Type B pancreatic cell (in vitro differentiated cells): ENCODE measurements around the gene SLC7A8. TPM values are rescaled to one million over a fixed set of nuclear protein-coding genes. Genes with fewer than 3 reads are reported as not detected.

Experiments
- DNase-seq: peaks from one replicate; pipeline ENCODE4 v3.0.0; 2021; ENCODE audit warnings: mixed read lengths; ENCODE audit not compliant: unreplicated experiment; ENCODE audit errors: extremely low spot score
- H3K27ac Mint-ChIP-seq: 2 replicates; pipeline ENCODE4 v1.8.0; 2021; ENCODE audit warnings: mild to moderate bottlenecking, mixed read lengths
- H3K27me3 Mint-ChIP-seq: 2 replicates; pipeline ENCODE4 v1.8.0; 2021; ENCODE audit warnings: mixed read lengths
- H3K36me3 Mint-ChIP-seq: 2 replicates; pipeline ENCODE4 v1.8.0; 2021; ENCODE audit warnings: mixed read lengths
- H3K4me1 Mint-ChIP-seq: one replicate; pipeline ENCODE4 v1.8.0; 2021; ENCODE audit warnings: mixed read lengths; ENCODE audit not compliant: unreplicated experiment
- H3K4me3 Mint-ChIP-seq: 2 replicates; pipeline ENCODE4 v1.8.0; 2021; ENCODE audit warnings: mild to moderate bottlenecking, mixed read lengths
- H3K9me3 Mint-ChIP-seq: 2 replicates; pipeline ENCODE4 v1.8.0; 2021; ENCODE audit warnings: mixed read lengths
- CTCF ChIP-seq: fragments of 200-600 bp; sonication (generic); conservative IDR thresholded peaks from 2 replicates; pipeline ENCODE4 v1.5.0; 2021; ENCODE audit warnings: antibody characterized with exemption, mild to moderate bottlenecking
- total RNA-seq: library from RNA; stranded (reverse); gene quantifications from 2 replicates; pipeline ENCODE4 v1.2.1, GENCODE V29; 2021; ENCODE audit warnings: low replicate concordance

SLC7A8 gene
- total RNA-seq, 1 donor from 2014 or later = 56.1 TPM

DNA sequence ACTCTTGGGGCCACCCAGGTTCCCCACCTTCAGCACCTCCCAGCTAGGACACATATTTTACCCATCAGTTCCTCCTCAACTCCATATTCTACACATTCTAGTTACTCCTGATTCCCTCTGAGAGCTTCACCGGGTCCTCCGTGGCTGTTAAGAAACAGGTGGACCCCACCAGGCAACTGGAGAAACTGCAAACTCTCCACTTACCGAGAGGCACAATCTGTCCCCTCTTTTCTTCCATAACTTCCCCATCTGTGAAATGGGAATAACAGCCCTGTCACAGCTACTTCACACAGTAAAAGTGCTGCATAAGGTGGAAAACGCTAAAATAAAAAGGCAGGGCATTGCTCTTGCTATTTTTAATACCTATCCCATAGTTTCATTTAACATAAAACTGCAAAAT is 1.5 kb downstream of the SLC7A8 start:
- peaks cover 9% of the 10 kb centered on the region for H3K4me1 Mint-ChIP-seq
- no peak for TF ChIP-seq CTCF
- H3K27ac Mint-ChIP-seq = no peak overlapping the region
- no peaks in the 10 kb centered on the region for H3K9me3 Mint-ChIP-seq
- H3K36me3 Mint-ChIP-seq = peaks cover 3% of the 10 kb centered on the region
- no peaks in the 10 kb centered on the region for H3K27me3 Mint-ChIP-seq
- DNase-seq = no peak
- no peak overlapping the region for H3K4me3 Mint-ChIP-seq

DNA sequence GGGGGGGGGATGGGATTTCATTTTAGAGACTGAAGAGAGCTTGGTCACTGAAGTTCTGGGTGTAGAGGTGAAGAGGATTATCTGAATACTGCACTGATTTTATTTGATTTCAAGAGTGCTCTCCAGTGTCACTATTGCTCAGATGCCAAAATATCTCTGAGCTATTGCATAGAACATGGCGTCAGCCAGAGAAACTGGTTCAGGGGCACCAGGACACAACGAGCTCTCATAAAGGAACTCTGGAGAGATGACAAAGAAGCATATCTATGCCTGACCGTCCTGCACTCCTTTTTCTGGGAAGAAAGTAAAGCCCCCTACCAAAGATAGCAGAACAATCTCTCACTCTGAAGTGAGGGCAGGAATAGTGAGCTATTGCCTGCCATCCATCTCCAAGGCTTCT is 2.0 kb downstream of the SLC7A8 start:
- DNase-seq = no peak
- H3K4me1 Mint-ChIP-seq = peaks cover 9% of the 10 kb centered on the region
- H3K4me3 Mint-ChIP-seq = no peak overlapping the region
- peaks cover 3% of the 10 kb centered on the region for H3K36me3 Mint-ChIP-seq
- H3K27ac Mint-ChIP-seq = no peak overlapping the region
- TF ChIP-seq CTCF = no peak
- H3K9me3 Mint-ChIP-seq = no peaks in the 10 kb centered on the region
- no peaks in the 10 kb centered on the region for H3K27me3 Mint-ChIP-seq

GRCh38 chr14:23177181-23177580 is 6.3 kb downstream of the SLC7A8 start:
- Mint-ChIP-seq H3K27ac (peak overlapping the region; percentile 56), H3K4me1 (peaks cover 26% of the 10 kb centered on the region), H3K36me3 (peaks cover 3% of the 10 kb centered on the region), H3K4me3 (peak overlapping the region; percentile 29), H3K9me3 (no peaks in the 10 kb centered on the region), H3K27me3 (no peaks in the 10 kb centered on the region)
- TF ChIP-seq CTCF = no peak
- DNase-seq = no peak

DNA sequence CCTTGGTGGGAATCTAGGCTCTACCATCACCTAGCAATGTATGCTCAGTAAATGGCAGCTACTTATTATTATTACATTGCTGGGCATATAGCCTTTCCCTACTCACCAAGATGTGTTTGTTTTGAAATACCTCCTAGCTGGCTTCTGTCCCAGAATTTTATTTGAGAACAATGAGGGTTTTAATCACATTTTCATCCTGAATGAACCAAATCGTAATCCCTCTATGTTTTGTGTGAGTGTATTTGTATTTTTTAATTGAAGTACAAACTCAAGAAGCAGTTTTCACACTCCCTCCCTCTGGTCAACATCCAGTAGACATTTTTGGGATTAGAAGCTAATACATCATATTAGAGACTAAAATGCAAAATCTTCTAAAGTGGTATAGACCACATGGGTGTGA is 7.6 kb downstream of the SLC7A8 start:
- peaks cover 32% of the 10 kb centered on the region for H3K4me1 Mint-ChIP-seq

GRCh38 chr14:23174296-23175184 is 8.9 kb downstream of the SLC7A8 start:
- TF ChIP-seq CTCF = no peak
- peaks cover 7% of the 10 kb centered on the region for H3K36me3 Mint-ChIP-seq
- no peak overlapping the region for H3K4me3 Mint-ChIP-seq
- H3K4me1 Mint-ChIP-seq = peaks cover 34% of the 10 kb centered on the region
- H3K27ac Mint-ChIP-seq = no peak overlapping the region
- H3K27me3 Mint-ChIP-seq = no peaks in the 10 kb centered on the region
- no peak for DNase-seq
- peaks cover 5% of the 10 kb centered on the region for H3K9me3 Mint-ChIP-seq

More for the DNA sequence above, 7.6 kb downstream of the SLC7A8 start:
- no peak for DNase-seq
- TF ChIP-seq CTCF = no peak
- Mint-ChIP-seq H3K27ac (no peak overlapping the region), H3K27me3 (no peaks in the 10 kb centered on the region), H3K9me3 (peaks cover 5% of the 10 kb centered on the region), H3K4me3 (no peak overlapping the region), H3K36me3 (peaks cover 7% of the 10 kb centered on the region)
